IMR-90 (cell line): Measurements from ENCODE around the gene KIFC3. TPM values are rescaled to one million over a fixed set of nuclear protein-coding genes. Genes with fewer than 3 reads are reported as not detected.

ENCODE experiments used
- ATAC-seq: fragments of 200-7000 bp; cut with Tn5 transposase; 2 replicates; pipeline ENCODE4 v1.9.1; 2020; ENCODE audit warnings: low read depth, mild to moderate bottlenecking, moderate library complexity
- BruUV-seq: library from RNA; stranded (reverse); fragments of 400-500 nt; replicated peaks from 2 replicates; lab custom pipeline; 2021; lab: Mats Ljungman, UMichigan
- CTCF ChIA-PET: fragments of 300-600 bp; formaldehyde crosslinking; extraction: SDS; loops from one replicate; lab custom pipeline; 2021; ENCODE audit warnings: antibody characterized with exemption; lab: Yijun Ruan, JAX
- POLR2A ChIA-PET: fragments of 300-600 bp; sonication (Branson Sonifier 250); formaldehyde crosslinking; loops from one replicate; lab custom pipeline; 2022; ENCODE audit warnings: antibody characterized with exemption; ENCODE audit not compliant: unreplicated experiment; lab: Charles Lee
- DNase-seq: peaks from one replicate; pipeline ENCODE4 v3.0.0; 2013
- H2AFZ ChIP-seq: replicated peaks from 2 replicates; pipeline ENCODE3; 2013; ENCODE audit warnings: low read length, mild to moderate bottlenecking; ENCODE audit not compliant: poor library complexity
- H2AK5ac ChIP-seq: 2 replicates; pipeline ENCODE4 v1.6.1; 2013; ENCODE audit warnings: low read depth, low read length, inconsistent platforms
- H2AK9ac ChIP-seq: replicated peaks from 2 replicates; pipeline ENCODE3; 2013; ENCODE audit warnings: mild to moderate bottlenecking, low read depth, low read length, moderate library complexity; ENCODE audit not compliant: poor library complexity
- H2BK120ac ChIP-seq: 2 replicates; pipeline ENCODE4 v1.6.1; 2013; ENCODE audit warnings: low read depth, low read length, inconsistent platforms
- H2BK15ac ChIP-seq: 3 replicates; pipeline ENCODE4 v1.6.1; 2013; ENCODE audit warnings: low read depth, low read length, inconsistent platforms
- H2BK20ac ChIP-seq: 2 replicates; pipeline ENCODE4 v1.6.1; 2013; ENCODE audit warnings: low read depth, mild to moderate bottlenecking, inconsistent platforms, low read length, moderate library complexity
- H2BK5ac ChIP-seq: 2 replicates; pipeline ENCODE4 v1.6.1; 2013; ENCODE audit warnings: mild to moderate bottlenecking, low read depth, low read length, inconsistent platforms; ENCODE audit not compliant: poor library complexity, severe bottlenecking
- H3K14ac ChIP-seq: replicated peaks from 2 replicates; pipeline ENCODE4 v1.6.1; 2013; ENCODE audit warnings: low read depth, low read length, inconsistent platforms
- H3K18ac ChIP-seq: 2 replicates; pipeline ENCODE4 v1.6.1; 2013; ENCODE audit warnings: low read depth, low read length, control low read depth
- H3K23ac ChIP-seq: 2 replicates; pipeline ENCODE4 v1.6.1; 2013; ENCODE audit warnings: low read depth, low read length, inconsistent platforms
- H3K27ac ChIP-seq: 2 replicates; pipeline ENCODE4 v1.5.1; 2013; ENCODE audit warnings: mild to moderate bottlenecking, control low read depth, low read length; ENCODE audit not compliant: insufficient read depth
- H3K27me3 ChIP-seq: 2 replicates; pipeline ENCODE4 v1.6.1; 2013; ENCODE audit warnings: low read length; ENCODE audit not compliant: control insufficient read depth, insufficient read depth
- H3K36me3 ChIP-seq: 2 replicates; pipeline ENCODE4 v1.6.1; 2013; ENCODE audit warnings: low read length, mixed read lengths; ENCODE audit not compliant: control insufficient read depth, insufficient read depth
- H3K4ac ChIP-seq: 2 replicates; pipeline ENCODE4 v1.6.1; 2013; ENCODE audit warnings: low read depth, low read length, inconsistent platforms
- H3K4me1 ChIP-seq: 2 replicates; pipeline ENCODE4 v1.6.1; 2013; ENCODE audit warnings: low read length, mixed read lengths; ENCODE audit not compliant: control insufficient read depth, insufficient read depth
- H3K4me2 ChIP-seq: 2 replicates; pipeline ENCODE4 v1.6.1; 2013; ENCODE audit warnings: low read depth, mild to moderate bottlenecking, control low read depth, low read length, moderate library complexity
- H3K4me3 ChIP-seq: 2 replicates; pipeline ENCODE4 v1.5.1; 2013; ENCODE audit warnings: low read depth, mild to moderate bottlenecking, control low read depth, low read length, moderate library complexity; ENCODE audit not compliant: insufficient read depth
- H3K56ac ChIP-seq: 2 replicates; pipeline ENCODE4 v1.6.1; 2013; ENCODE audit warnings: low read length, inconsistent platforms; ENCODE audit not compliant: insufficient read depth; ENCODE audit errors: extremely low read depth
- H3K79me1 ChIP-seq, 2 experiments: 2 replicates each; pipeline ENCODE4 v1.6.1; 2013; ENCODE audit warnings: low read length in 2 of 2, inconsistent platforms in 1 of 2, low read depth in 1 of 2
- H3K9ac ChIP-seq: 2 replicates; pipeline ENCODE4 v1.6.1; 2013; ENCODE audit warnings: low read depth, low read length, control low read depth
- H3K9me1 ChIP-seq: 2 replicates; pipeline ENCODE4 v1.6.1; 2013; ENCODE audit warnings: low read length, inconsistent platforms; ENCODE audit not compliant: insufficient read depth
- H3K9me3 ChIP-seq: 2 replicates; pipeline ENCODE4 v1.6.1; 2013; ENCODE audit warnings: low read length; ENCODE audit not compliant: control insufficient read depth, insufficient read depth
- H4K20me1 ChIP-seq: 2 replicates; pipeline ENCODE4 v1.6.1; 2013; ENCODE audit warnings: low read length, inconsistent platforms; ENCODE audit not compliant: insufficient read depth
- H4K5ac ChIP-seq: 2 replicates; pipeline ENCODE4 v1.6.1; 2013; ENCODE audit warnings: mild to moderate bottlenecking, low read depth, low read length, control low read depth
- H4K8ac ChIP-seq, 2 experiments: 2 replicates each; pipeline ENCODE4 v1.6.1; 2013; ENCODE audit warnings: low read depth in 2 of 2, low read length in 2 of 2, control low read depth in 1 of 2, inconsistent platforms in 1 of 2
- H4K91ac ChIP-seq: 2 replicates; pipeline ENCODE4 v1.6.1; 2013; ENCODE audit warnings: low read depth, low read length, inconsistent platforms; ENCODE audit not compliant: insufficient read depth
- BHLHE40 ChIP-seq: fragments of 150-350 bp; IDR thresholded peaks from 2 replicates; pipeline ENCODE4 v1.6.1; 2016; ENCODE audit warnings: mild to moderate bottlenecking, low read depth, low read length
- CEBPB ChIP-seq: IDR thresholded peaks from 2 replicates; pipeline ENCODE4 v1.6.1; 2012; ENCODE audit warnings: low read depth, low read length, improper control_type of control experiment
- CHD1 ChIP-seq: IDR thresholded peaks from 2 replicates; pipeline ENCODE4 v1.6.1; 2012; ENCODE audit warnings: low read depth, low read length, improper control_type of control experiment
- CTCF ChIP-seq: conservative IDR thresholded peaks from 2 replicates; pipeline ENCODE4 v1.5.1; 2012; ENCODE audit warnings: mild to moderate bottlenecking, low read depth, low read length, improper control_type of control experiment
- FOS ChIP-seq: fragments of 150-350 bp; IDR thresholded peaks from 2 replicates; pipeline ENCODE4 v1.6.1; 2016; ENCODE audit warnings: low read depth, low read length
- MAFK ChIP-seq: IDR thresholded peaks from 2 replicates; pipeline ENCODE4 v1.6.1; 2012; ENCODE audit warnings: low read depth, low read length, improper control_type of control experiment
- MAZ ChIP-seq: IDR thresholded peaks from 2 replicates; pipeline ENCODE4 v1.6.1; 2012; ENCODE audit warnings: low read depth, mild to moderate bottlenecking, low read length, improper control_type of control experiment, moderate library complexity, borderline replicate concordance
- MXI1 ChIP-seq: IDR thresholded peaks from 2 replicates; pipeline ENCODE4 v1.6.1; 2012; ENCODE audit warnings: low read depth, mild to moderate bottlenecking, low read length, moderate library complexity, borderline replicate concordance
- RAD21 ChIP-seq: IDR thresholded peaks from 2 replicates; pipeline ENCODE4 v1.6.1; 2012; ENCODE audit warnings: low read length, improper control_type of control experiment
- RCOR1 ChIP-seq: IDR thresholded peaks from 2 replicates; pipeline ENCODE4 v1.6.1; 2012; ENCODE audit warnings: mild to moderate bottlenecking, low read length, improper control_type of control experiment; ENCODE audit not compliant: insufficient replicate concordance
- SMC3 ChIP-seq: fragments of 150-350 bp; IDR thresholded peaks from 2 replicates; pipeline ENCODE4 v1.6.1; 2016; ENCODE audit warnings: low read depth, mild to moderate bottlenecking, antibody characterized with exemption, low read length, moderate library complexity
- USF2 ChIP-seq: fragments of 150-350 bp; IDR thresholded peaks from 2 replicates; pipeline ENCODE4 v1.6.1; 2017; ENCODE audit warnings: mild to moderate bottlenecking, antibody characterized with exemption, low read length, low read depth
- WGBS, 2 experiments: methylation state at CpG; one replicate each; pipeline versions ENCODE4 v1.1.5 to v1.1.7; 2013; ENCODE audit warnings: missing lambda C conversion rate in 2 of 2; ENCODE audit not compliant: insufficient read length in 1 of 2; ENCODE audit errors: extremely low coverage in 2 of 2; 5-methylcytosine and 5-hydroxymethylcytosine counted together
- dilution Hi-C: fragments of 300-500 bp; cut with HindIII; formaldehyde crosslinking; loops from one replicate; pipeline ENCODE4 v1.14.3; 2018; ENCODE audit warnings: low sequenced_read_pairs; ENCODE audit not compliant: unreplicated experiment
- in situ Hi-C: fragments of 300-500 bp; cut with MboI; formaldehyde crosslinking; loops from 3 replicates; pipeline ENCODE4 v1.14.3; 2019; ENCODE audit warnings: low sequenced_read_pairs, inconsistent platforms, mixed read lengths
- intact Hi-C: fragments of 100-400 bp; cut with micrococcal nuclease; formaldehyde crosslinking; loops from 2 replicates; pipeline ENCODE4 v1.10.0; 2022
- polyA plus RNA-seq, 3 experiments: library from polyadenylated mRNA; depleted of rRNA; stranded (reverse); fragments of >200 nt; gene quantifications; 2 replicates each; pipeline ENCODE4 v1.2.3, GENCODE V29; 2012; ENCODE audit warnings: low replicate concordance in 1 of 3
- total RNA-seq: library from RNA; depleted of rRNA; stranded (reverse); fragments of >200 nt; gene quantifications from 2 replicates; pipeline ENCODE4 v1.2.3, GENCODE V29; 2012
- TF ChIP-seq, protein P1 (sequence below): fragments of 150-350 bp; IDR thresholded peaks from 2 replicates; pipeline ENCODE4 v1.6.1; 2016; ENCODE audit warnings: low read depth, mild to moderate bottlenecking, low read length, moderate library complexity, borderline replicate concordance

KIFC3 gene
- total and polyA plus RNA-seq, 2 of the 4 experiments (the other 2 are of a cell fraction) = 48.6 to 62.5 TPM

DNA sequence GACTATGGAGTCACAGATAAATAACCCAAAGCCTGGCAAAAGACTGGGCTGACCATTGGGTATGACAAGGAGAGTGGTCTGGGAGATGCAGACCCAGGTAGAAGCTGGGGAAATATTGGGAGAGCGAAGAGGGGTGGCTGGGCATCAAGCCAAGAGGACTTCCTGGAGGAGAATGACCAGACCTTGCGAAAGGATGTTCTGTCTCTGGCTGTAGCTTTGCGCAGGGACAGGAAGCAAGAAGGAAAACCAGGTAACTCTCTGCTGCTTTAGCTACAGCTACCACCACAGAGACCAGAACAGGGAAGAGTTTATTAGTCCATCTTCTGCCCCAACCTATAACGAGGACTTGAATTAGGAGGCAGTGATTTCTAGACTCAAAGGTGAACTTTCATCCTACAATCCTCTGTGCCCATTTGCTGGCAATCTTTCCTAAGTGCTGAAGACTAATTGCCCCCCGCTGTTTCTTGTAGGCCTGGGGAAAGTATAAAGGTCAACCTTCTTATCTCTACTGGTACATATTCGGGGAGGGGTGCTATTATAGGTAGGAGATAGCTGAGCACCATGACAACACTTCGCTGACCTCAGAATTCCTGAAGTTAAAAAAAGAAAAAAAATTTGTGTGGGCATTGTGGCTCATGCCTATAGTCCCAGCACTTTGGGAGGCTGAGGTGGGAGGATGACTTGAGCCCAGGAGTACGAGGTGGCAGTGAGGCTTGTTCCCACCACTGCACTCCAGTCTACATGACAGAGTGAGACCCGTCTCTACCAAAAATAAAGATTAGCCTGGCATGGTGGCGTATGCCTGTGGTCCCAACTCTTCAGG, 19.1 kb upstream of the KIFC3 start:
- no peak overlapping the region for H2BK20ac ChIP-seq
- TF ChIP-seq MAFK (no peak), RAD21 (no peak), FOS (no peak), CEBPB (no peak), BHLHE40 (no peak), MXI1 (no peak), CHD1 (no peak), SMC3 (no peak), MAZ (no peak), USF2 (no peak), RCOR1 (no peak), CTCF (no peak)
- TF ChIP-seq, protein P1, sequence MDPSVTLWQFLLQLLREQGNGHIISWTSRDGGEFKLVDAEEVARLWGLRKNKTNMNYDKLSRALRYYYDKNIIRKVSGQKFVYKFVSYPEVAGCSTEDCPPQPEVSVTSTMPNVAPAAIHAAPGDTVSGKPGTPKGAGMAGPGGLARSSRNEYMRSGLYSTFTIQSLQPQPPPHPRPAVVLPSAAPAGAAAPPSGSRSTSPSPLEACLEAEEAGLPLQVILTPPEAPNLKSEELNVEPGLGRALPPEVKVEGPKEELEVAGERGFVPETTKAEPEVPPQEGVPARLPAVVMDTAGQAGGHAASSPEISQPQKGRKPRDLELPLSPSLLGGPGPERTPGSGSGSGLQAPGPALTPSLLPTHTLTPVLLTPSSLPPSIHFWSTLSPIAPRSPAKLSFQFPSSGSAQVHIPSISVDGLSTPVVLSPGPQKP = no peak
- intact Hi-C loops (no loop called here), dilution Hi-C loops (no loop called here), in situ Hi-C loops (no loop called here)
- H3K4me2 ChIP-seq = no peak overlapping the region
- no peak overlapping the region for H3K4ac ChIP-seq
- H2AK9ac ChIP-seq = no peak overlapping the region
- H4K91ac ChIP-seq = no peak overlapping the region
- no peak overlapping the region for H3K56ac ChIP-seq
- H3K4me3 ChIP-seq = no peak overlapping the region
- H3K79me1 ChIP-seq = no peaks in the 10 kb centered on the region
- no peak overlapping the region for H4K8ac ChIP-seq
- no TSS peak for BruUV-seq
- H3K4me1 ChIP-seq = peaks cover 3% of the 10 kb centered on the region
- no peaks in the 10 kb centered on the region for H3K36me3 ChIP-seq
- H3K27me3 ChIP-seq = peaks cover 25% of the 10 kb centered on the region
- POLR2A ChIA-PET = interaction anchor here (0.6 kb wide), 1 partner anchor 289 kb away, joined by 4 read pairs; no protein-coding TSS in a partner anchor
- H2BK120ac ChIP-seq = no peak overlapping the region
- DNase-seq = no peak
- CTCF ChIA-PET = interaction anchor here (0.6 kb wide), 1 partner anchor 364 kb away, joined by 4 read pairs; no protein-coding TSS in a partner anchor
- no peak overlapping the region for H3K18ac ChIP-seq
- H3K27ac ChIP-seq = no peak overlapping the region
- no peak overlapping the region for H3K9ac ChIP-seq
- WGBS, 2 experiments = 93% methylated on average over 3 of the region's 10 CpGs; no CpG with 5 or more reads in 1 of the 2 experiments
- no peak overlapping the region for H2AFZ ChIP-seq
- no peaks in the 10 kb centered on the region for H4K20me1 ChIP-seq
- no peak overlapping the region for H3K14ac ChIP-seq
- no peak overlapping the region for H2AK5ac ChIP-seq
- H2BK15ac ChIP-seq = no peak overlapping the region
- no peak overlapping the region for H2BK5ac ChIP-seq
- H3K23ac ChIP-seq = no peak overlapping the region
- ATAC-seq = no peak
- H3K9me1 ChIP-seq = 0 out of 2 replicates have a peak, but pooled peaks cover 6% of the 10 kb centered on the region
- H3K9me3 ChIP-seq = no peaks in the 10 kb centered on the region
- no peak overlapping the region for H4K5ac ChIP-seq
